ENCODE data around the gene ITGAE.

DNA sequence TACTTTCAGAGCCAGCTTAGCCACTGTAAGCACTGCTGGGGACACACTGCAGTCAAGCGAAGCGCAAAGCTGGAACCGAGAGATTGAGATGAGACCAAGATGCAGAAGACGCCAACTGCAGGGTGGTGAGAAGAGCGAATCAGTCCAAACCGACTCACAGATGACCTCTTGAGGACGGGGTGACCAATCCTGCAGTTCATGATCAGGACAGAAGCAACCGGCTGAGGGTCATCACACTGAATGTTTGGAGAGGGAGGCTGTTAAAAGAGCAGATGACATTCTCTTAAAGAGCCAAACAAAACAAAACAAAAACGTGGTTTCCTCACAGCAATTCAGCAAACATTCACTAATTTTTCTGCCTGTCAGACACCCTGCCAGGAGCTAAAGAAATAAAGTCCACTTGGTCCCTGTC, 68.8 kb downstream of the ITGAE start:
- TF ChIP-seq REST (IDR thresholded peaks at IDR 0.05; ENCODE audit: low read depth) (no peak), CEBPB (IDR thresholded peaks at IDR 0.05) (no peak), RAD21 (IDR thresholded peaks at IDR 0.05; ENCODE audit: low read depth) (no peak), YY1 (IDR thresholded peaks at IDR 0.05; ENCODE audit: low read depth) (no peak), MAX (IDR thresholded peaks at IDR 0.05) (no peak), EGR1 (IDR thresholded peaks at IDR 0.05) (no peak), TCF12 (IDR thresholded peaks at IDR 0.05; ENCODE audit: low read depth) (no peak), NFIC (IDR thresholded peaks at IDR 0.05) (no peak)

Data from Ishikawa (cell line).